DMS 273 (cell line): ENCODE measurements around the gene CHIC2.

ENCODE experiments used
- DNase-seq: peaks from one replicate; lab custom pipeline; 2025; ENCODE audit not compliant: unreplicated experiment; lab: John Stamatoyannopoulos, UW

The CHIC2 gene

DNA sequence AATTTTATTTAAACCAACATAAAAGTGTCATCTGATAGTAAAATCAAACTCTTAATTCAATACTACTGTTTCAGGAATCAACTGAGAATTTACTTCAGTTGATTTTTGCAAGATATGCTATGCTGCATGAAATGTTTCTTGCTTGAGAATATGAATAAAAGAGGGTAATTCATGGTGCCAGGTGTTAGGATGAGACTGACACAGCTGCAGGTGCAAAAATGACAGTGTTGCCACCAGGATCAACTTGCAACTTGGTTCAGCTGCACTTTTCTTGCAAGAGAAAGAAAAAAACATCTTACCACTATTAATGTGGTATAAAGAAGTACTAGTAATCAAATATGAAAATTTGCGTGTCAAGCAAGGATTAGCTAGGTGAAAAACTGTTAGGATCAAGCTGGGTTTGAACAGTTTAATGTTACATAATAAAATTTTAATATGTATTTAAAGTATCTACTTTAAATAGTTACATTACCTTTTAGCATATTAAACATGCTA lies 49.7 kb downstream of the CHIC2 start:
- no peak for DNase-seq

DNA sequence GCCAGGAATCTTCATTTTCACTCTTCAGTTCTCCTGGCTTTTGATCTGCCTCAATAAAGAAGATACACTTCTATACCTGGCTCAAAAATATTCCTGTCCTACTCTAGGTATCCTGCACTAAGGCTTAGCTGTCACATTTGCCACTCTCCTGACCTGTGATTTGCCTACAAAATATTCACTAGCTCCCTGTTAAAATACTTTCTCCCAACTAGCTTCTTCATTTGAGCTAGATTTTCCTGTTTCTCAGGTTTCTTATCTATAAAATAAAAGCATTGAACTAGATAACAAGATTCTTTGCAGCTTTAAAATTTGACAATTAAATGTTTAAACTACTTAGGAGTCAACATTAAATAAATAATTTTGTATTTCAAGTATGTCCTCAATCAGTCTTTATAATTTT lies 53.2 kb downstream of the CHIC2 start:
- DNase-seq: no peak

GRCh38 chr4:54006755-54007154 lies 57.6 kb downstream of the CHIC2 start:
- DNase-seq: no peak

GRCh38 chr4:54005475-54005874 lies 58.9 kb downstream of the CHIC2 start:
- DNase-seq: no peak

GRCh38 chr4:54004463-54004862 lies 59.9 kb downstream of the CHIC2 start:
- no peak for DNase-seq

DNA sequence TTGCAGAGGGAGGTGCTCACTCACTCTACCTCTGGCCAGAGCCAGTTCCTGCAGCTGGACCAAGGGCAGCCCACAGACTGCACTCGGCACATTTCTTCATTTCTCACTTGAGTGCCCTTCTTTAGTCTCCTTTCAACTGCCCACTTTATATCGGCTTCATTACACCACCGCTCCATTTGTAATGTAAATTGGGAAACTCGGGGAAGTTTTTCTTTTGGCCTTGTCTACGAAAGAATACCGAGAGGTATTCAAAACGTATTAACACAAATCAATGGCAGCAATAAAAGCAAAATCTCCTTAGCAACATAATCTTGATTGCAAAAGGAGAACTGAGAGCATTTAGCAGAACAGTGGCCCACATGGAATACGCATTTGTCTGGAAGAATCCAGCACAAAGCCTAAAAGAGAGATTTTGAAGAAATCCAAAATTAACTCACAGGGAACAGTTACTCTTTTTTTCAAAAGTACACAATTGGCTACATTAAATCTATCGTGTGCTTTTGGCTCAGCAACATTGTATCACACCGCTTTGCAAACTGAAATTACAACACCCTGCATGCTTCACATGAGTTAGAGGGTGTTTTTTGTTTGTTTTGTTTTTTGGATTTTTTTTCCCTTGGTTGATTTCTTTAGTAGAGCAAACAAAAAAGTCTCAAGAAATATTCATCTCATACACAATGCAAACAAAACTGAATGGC lies 62.6 kb downstream of the CHIC2 start:
- no peak for DNase-seq

- DNase-seq: no peak
These were observed 66.5 kb downstream of the CHIC2 start for GRCh38 chr4:53997898-53998297.

- DNase-seq: no peak
These were observed 69.9 kb downstream of the CHIC2 start for GRCh38 chr4:53994382-53995102.

GRCh38 chr4:53992785-53993184 lies 71.6 kb downstream of the CHIC2 start:
- no peak for DNase-seq

DNA sequence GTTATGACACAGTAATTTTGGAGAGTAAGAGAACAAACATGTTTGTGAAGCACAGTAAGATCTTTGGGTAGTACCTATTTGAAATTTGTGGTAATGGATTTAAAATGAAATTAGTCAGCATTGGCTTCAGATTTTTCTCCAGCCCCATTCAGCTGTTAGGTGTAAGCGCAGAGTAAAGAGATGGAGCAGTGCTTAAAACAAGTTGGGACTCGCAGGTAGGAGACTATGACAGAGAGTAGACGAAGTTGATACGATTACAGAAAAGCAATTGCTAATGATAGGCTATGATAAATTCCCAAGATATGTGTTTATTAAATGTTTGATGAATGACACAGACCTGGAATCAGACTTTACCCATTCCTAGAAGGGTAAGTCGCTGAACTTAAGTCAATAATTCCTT lies 72.6 kb downstream of the CHIC2 start:
- no peak for DNase-seq

GRCh38 chr4:53990641-53991040 lies 73.8 kb downstream of the CHIC2 start:
- no peak for DNase-seq

- DNase-seq: no peak
These were observed 76.6 kb downstream of the CHIC2 start for GRCh38 chr4:53987761-53988171.

DNA sequence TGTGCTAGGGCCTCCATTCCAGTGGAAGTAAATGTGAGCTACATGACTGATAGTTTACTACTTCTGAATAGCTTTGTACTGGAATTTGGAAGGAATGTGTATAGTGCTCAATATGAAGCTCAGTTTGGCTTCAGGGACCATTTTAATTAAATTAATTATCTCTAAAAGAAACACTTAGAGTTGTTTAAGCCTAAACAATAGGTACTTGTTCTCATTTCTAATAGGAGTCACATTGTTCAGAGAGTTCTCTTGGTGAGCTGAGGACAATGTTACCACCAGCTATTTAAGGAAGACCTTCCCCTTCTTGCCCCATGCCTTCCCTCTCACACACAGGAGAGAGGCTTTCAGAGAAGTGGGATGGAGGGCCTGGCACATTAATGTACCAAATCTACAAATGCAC lies 78.3 kb downstream of the CHIC2 start:
- DNase-seq: no peak

DNA sequence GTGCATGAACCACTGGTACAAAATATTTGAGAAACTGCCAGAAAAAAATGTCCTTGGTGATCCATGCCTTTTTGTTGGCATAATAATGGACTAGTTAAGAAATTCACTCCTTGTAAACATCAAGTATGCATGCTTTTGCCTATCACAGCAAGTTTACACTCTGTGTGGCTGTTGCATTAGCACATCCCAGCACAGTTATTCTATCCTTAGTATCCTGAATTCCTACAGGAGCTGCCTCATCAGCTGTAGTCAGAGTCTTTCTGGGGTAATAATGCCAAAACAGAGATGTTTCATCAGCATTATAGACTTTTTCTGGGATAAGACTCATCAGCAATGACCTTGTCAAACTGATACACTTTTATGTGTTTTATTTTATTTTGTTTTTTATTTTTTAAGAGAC lies 82.8 kb downstream of the CHIC2 start:
- no peak for DNase-seq

DNA sequence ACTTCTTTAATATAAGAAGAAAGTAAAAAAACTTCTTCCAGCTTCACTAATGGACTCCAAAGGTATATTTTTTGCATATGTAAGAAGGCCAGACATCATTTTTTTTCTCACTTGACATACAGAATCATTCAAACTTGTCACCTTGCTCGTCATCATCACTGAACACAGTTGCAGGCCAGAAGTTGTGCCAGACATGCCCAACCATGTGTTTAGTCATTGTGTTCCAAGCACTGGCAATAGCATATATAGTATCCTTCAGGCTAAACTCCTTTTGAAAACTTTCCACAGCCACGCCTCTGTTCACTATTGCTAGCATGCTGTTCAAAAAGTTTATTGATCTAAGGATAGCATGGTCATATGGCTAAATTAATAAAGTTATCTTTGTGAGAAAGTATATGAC lies 83.3 kb downstream of the CHIC2 start:
- DNase-seq: no peak

DNA sequence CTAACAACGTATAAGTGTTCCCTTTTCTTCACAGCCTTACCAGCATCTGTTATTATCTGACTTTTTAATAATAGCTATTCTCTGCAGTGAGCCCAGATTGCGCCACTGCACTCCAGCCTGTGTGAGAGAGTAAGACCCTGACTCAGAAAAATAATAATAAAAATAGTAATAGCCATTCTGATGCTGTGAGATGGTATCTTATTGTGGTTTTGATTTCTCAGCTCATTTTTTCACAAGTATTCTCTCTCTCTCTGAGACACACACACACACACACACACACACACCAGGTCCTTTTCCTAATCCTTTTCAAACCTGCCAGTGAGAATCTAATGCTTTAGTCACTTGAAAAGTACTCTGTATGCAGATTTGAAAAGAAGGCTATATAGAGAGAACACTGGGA lies 89.8 kb downstream of the CHIC2 start:
- no peak for DNase-seq

- DNase-seq: no peak
These were observed 96.4 kb downstream of the CHIC2 start for GRCh38 chr4:53967986-53968385.

DNA sequence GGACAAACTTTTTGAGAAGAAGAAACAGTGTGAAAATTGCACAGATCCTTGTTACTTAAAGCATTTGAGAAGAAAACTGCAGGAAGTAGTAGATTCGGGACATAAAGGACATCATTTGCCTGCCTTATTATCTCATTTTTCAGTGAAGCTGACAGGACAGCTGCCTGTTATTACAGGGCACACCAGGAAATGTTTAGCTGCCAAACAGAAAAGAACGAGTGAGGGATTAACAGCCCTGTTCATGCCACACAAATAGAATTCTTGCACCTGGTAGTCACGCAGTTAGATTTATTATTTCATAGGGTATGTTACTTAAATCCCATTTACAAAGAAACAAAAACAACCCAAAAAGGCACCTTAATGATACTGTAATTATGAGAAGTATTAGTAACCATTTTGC lies 100.6 kb downstream of the CHIC2 start:
- DNase-seq: no peak

GRCh38 chr4:53963336-53963735 lies 101.1 kb downstream of the CHIC2 start:
- DNase-seq: no peak

DNA sequence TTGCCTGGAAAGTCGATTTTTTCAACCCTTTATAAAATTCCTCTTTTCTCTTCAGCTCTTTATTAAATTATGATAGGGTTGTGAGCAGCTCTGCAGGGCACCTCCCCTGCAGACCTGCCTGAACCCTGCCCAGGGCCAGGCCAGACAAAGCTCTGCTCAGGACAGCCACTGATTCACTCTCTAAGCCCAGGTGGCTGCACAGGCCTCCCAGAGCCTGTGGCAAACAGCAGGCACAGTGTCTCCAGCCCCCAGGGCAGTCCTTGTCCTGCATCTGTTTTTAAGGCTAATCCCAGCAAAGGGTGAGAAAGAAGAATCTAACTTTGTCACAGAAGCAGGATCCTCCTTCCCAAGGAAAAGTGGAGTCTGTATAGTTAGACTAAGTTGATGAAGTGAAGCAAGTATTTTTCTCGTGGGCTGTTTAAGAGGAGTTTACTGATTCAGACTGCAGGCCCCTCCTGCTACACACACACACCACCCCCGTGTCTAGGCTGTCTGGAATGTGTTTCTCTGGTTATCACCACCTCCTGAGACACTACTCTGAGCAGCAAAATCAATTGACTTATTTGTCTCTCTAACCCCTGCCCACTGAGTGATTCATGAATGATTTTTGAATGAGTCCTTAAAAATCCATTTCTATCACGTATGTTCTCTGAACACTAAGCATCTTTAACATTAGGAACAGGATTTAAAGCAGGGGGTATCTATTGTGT lies 101.7 kb downstream of the CHIC2 start:
- DNase-seq: no peak

- DNase-seq: no peak
These were observed 103.1 kb downstream of the CHIC2 start for GRCh38 chr4:53961351-53961750.

- no peak for DNase-seq
These were observed 103.6 kb downstream of the CHIC2 start for GRCh38 chr4:53960843-53961242.
